ENCODE data around the gene VKORC1.

Gene VKORC1

DNA sequence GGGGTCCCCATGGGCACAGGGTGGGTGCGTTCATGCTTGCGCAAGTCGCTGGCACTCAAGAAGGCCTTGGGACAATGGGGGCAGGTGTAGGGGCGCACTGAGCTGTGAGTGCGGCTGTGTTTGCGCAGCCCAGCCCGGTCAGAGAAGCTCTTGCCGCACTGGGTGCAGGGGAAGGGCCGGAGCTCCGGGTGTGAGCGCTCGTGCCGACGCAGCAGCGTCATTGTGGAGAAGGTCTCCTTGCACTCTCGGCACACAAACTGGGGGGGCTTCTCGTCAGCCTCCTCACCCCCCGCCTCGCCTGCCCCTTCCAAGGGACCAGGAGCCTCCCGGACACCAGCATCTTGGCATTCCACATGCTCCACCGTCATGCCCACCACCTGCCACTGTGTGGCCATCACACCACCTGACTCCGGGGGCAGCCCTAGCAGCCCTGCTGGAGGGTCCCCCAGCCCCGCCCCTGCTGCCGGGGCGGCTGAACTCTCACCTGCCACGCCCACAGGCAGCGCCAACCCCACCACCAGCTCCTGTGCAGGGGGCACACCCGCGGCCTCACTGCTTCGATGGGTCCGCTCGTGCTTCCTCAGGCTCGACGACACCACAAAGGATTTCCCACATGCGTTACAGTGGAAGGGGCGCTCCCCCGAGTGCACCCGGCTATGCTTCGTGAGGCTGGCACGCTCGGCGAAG, 33.3 kb downstream of the VKORC1 start:
- no peak for DNase-seq

DNA sequence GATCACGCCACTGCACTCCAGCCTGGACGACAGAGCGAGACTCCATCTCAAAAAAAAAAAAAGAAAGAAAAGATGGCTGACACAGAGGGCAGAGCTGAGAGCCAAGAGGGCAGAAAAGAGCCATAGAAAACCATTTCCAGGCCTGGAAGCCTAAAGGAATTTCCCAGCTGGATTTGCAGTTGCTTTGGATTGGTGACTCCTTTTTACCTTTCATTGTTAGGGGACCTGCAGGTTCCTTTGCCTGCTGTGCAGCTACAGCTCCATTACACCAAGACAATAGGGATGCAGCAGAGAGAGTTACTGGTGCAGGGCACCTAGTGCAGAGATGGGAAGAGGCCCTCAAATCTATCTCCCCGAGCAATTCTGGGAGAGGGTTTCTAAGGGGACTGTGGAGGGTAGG, 39.0 kb downstream of the VKORC1 start:
- no peak for DNase-seq

DNA sequence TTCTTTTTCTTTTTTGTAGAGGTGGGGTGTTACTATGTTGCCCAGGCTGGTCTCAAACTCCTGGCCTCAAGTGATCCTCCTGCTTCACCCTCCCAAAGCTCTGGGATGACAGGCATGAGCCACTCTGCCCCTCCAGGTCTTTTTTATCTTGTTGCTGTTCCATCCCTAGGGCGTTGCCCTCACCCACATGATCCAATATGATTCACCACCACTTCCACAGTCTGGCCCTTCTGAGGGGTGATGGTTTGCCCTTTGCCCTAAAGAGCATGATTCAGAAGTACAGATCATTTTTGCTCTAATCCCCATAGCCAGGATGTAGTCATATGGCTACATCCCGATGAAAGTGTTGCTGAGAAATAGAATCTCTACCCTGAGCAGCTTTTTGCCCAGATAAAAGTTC, 42.5 kb downstream of the VKORC1 start:
- DNase-seq = no peak

DNA sequence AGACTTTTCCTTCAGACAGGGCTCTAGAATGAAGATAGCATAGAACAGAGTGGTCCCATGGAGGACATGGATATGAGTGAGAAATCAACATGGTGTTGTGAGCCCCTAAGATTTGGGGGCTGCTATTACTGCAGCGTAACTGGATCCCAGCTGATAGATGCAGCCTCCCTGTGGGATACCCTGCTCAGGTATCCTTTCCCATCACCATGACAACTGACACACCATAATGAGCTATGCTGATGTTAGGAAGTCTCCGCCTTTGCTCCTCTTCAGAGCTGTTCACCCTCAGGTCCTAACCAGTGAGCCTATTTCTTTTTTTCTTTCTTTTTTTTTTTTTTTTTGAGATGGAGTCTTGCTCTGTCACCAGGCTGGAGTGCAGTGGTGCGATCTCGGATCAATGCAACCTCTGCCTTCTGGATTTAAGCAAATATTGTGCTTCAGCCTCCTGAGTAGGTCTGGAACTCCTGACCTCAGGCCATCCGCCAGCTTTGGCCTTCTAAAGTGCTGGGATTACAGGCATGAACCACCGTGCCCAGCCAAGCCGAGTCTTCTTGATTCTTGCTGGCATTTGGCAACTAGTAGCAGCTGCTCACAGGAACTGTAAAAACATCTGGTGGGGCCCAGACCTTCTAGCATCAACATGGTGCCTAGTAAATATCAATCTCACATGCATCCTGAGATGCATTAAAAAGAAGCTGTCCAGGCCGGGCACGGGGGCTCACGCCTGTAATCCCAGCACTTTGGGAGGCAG, 44.1 kb downstream of the VKORC1 start:
- no peak for DNase-seq

DNA sequence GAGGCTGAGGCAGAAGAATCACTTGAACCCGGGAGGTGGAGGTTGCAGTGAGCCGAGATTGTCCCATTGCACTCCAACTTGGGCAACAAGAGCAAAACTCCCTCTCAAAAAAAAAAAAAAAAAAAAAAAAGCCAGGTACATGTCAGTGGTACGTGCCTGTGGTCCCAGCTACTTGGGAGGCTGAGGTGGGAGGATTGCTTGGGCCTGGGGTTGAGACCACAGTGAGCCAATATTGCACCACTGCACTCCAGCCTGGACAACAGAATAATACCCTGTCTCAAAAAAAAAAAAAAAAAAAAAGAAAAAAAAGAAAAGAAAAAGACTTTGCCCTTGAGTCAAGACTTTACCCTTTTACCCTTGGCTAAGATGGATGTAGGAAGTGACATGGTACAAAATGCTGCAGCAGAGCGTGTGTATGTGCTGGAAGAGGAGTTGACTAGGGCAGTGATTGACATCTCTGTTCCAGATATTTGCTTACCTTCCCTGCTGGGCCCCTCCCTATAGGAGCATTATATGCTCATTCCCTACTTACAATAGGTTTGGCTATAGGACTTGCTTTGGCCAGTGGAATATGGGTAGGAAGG, 50.6 kb downstream of the VKORC1 start:
- no peak for DNase-seq

DNA sequence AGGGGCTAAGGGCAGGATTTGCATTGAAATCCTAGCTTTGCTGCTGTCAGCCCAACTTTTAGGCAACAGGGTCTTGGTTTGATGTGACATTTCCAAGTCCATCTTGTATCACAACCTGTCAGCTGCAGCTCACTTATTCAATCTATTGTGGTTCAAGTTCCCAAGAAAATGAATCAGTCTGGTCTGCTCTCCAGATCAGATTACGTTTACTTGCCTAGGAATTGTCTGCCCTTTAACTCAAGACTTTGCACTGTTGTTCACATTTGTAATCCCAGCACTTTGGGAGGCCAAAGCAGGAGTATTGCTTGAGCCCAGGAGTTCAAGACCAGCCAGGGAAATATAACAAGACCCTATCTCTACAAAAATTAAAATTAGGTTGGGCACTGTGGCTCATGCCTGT, 51.2 kb downstream of the VKORC1 start:
- DNase-seq = no peak

DNA sequence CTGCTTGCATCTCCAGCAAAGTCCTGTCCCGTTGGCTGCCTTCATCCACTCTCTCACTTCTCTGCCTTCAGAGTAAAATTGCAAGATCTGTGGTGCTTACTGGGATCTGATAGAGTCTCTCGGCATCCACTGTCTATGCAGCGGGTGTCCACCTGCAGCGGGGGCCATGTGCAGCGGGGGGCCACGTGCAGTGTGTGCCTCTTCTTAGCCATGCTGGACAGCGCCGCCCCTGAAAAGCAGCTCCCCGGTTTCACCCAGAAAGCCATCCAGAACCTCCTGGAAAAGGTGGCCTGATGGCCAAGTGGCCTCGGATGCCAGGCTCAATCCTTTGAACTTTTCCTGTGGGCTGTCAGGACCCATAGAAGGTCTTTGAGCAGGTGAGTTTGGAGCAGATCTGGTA, 51.7 kb downstream of the VKORC1 start:
- no peak for DNase-seq
